Subcutaneous adipose tissue (tissue), 4 donors: ENCODE data around the gene TNXB. TPM values are rescaled to one million over a fixed set of nuclear protein-coding genes. Genes with fewer than 3 reads are reported as not detected.

ENCODE experiments used
- CTCF ChIP-seq: fragments of 450-650 bp; IDR thresholded peaks from one replicate; pipeline ENCODE4 v1.5.1; 2016; ENCODE audit warnings: low read depth, mild to moderate bottlenecking, control low read depth, antibody characterized with exemption, moderate library complexity
- total RNA-seq, 4 donors: library from RNA; depleted of rRNA; stranded (reverse); fragments of >200 nt; gene quantifications; one replicate each; pipeline ENCODE4 v1.1.0, GENCODE V29; 2016

The TNXB gene
- total RNA-seq, 4 donors from 2014 or later, result 93.9 to 261 (median 142) TPM

GRCh38 chr6:32147401-32148132 is 38.4 kb upstream of the TNXB start:
- TF ChIP-seq CTCF, result no peak

GRCh38 chr6:32146687-32147086 is 37.5 kb upstream of the TNXB start:
- TF ChIP-seq CTCF, result no peak

- no peak for TF ChIP-seq CTCF
Observed at GRCh38 chr6:32146287-32146686, 37.1 kb upstream of the TNXB start.

- no peak for TF ChIP-seq CTCF
Observed at GRCh38 chr6:32140420-32141046, 31.4 kb upstream of the TNXB start.

GRCh38 chr6:32139590-32139989 is 30.5 kb upstream of the TNXB start:
- TF ChIP-seq CTCF, result no peak

- no peak for TF ChIP-seq CTCF
Observed at GRCh38 chr6:32137454-32137853, 28.3 kb upstream of the TNXB start.

GRCh38 chr6:32133786-32134185 is 24.6 kb upstream of the TNXB start:
- no peak for TF ChIP-seq CTCF
